ENCODE measurements around the gene CNOT9. TPM values are rescaled to one million over a fixed set of nuclear protein-coding genes. Genes with fewer than 3 reads are reported as not detected.

CNOT9 gene
- total RNA-seq, 1 donor from 2014 or later: 46.4 TPM

- no peaks in the 10 kb centered on the region for H3K27me3 ChIP-seq
- H3K9me3 ChIP-seq: no peaks in the 10 kb centered on the region
- DNase-seq (ENCODE audit: extremely low spot score in 2 of 2): no peak
- no peak for TF ChIP-seq POLR2A (IDR thresholded peaks at IDR 0.05)
- no peak for TF ChIP-seq POLR2AphosphoS5 (IDR thresholded peaks at IDR 0.05; ENCODE audit: insufficient read depth in 1 of 2, low read depth in 1 of 2)
- TF ChIP-seq, protein P1, sequence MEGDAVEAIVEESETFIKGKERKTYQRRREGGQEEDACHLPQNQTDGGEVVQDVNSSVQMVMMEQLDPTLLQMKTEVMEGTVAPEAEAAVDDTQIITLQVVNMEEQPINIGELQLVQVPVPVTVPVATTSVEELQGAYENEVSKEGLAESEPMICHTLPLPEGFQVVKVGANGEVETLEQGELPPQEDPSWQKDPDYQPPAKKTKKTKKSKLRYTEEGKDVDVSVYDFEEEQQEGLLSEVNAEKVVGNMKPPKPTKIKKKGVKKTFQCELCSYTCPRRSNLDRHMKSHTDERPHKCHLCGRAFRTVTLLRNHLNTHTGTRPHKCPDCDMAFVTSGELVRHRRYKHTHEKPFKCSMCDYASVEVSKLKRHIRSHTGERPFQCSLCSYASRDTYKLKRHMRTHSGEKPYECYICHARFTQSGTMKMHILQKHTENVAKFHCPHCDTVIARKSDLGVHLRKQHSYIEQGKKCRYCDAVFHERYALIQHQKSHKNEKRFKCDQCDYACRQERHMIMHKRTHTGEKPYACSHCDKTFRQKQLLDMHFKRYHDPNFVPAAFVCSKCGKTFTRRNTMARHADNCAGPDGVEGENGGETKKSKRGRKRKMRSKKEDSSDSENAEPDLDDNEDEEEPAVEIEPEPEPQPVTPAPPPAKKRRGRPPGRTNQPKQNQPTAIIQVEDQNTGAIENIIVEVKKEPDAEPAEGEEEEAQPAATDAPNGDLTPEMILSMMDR (IDR thresholded peaks at IDR 0.05): no peak
- H3K4me3 ChIP-seq: no peak overlapping the region
- peaks cover 0 to 21% of the 10 kb centered on the region in 2 donors for H3K36me3 ChIP-seq
- H3K27ac ChIP-seq: no peak overlapping the region
- intact Hi-C loops (cut with DNase I): no loop called here
- H3K4me1 ChIP-seq: peaks cover 16% of the 10 kb centered on the region
These were observed 9.0 kb downstream of the CNOT9 start for GRCh38 chr2:218577482-218578220.

DNA sequence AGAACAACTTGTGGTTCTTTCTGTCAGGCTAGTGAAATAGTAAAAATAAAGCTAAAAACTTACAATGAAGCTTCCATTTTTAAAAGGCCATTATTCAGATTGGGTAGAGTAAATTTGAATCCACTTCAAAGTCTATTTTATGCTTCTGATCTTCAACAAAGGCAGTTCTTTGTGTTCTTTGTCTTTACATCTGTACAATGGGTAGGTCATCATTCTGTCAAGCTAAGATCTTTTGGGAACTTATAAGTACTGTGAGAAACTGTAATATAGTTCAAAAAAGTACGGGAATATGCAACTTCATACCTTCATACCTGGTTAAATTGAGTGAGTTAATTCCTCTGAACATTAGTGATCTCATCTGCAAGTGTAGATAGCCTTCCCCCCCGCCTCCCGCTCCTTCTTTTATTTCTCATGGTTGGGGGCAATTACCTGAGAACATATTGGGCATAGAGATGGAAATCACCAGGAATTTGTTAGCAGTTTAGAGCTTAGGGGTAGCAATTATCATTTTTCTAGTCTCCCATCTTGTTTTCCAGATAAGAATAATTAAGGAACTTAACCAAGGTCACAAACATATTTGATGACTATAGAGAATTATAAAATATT lies 9.7 kb downstream of the CNOT9 start:
- Histone ChIP-seq H3K4me3 (no peak overlapping the region), H3K27me3 (no peaks in the 10 kb centered on the region), H3K4me1 (peaks cover 16% of the 10 kb centered on the region), H3K27ac (no peak overlapping the region), H3K9me3 (no peaks in the 10 kb centered on the region), H3K36me3 (peaks cover 0 to 24% of the 10 kb centered on the region in 2 donors)
- intact Hi-C loops (cut with DNase I): no loop called here
- TF ChIP-seq, protein P1 (IDR thresholded peaks at IDR 0.05): no peak
- TF ChIP-seq POLR2AphosphoS5 (IDR thresholded peaks at IDR 0.05; ENCODE audit: insufficient read depth in 1 of 2, low read depth in 1 of 2) (no peak), POLR2A (IDR thresholded peaks at IDR 0.05) (no peak)
- no peak for DNase-seq (ENCODE audit: extremely low spot score in 2 of 2)

- H3K27me3 ChIP-seq: no peaks in the 10 kb centered on the region
- no peak overlapping the region for H3K4me3 ChIP-seq
- H3K36me3 ChIP-seq: peaks cover 0 to 32% of the 10 kb centered on the region in 2 donors
- DNase-seq (ENCODE audit: extremely low spot score in 2 of 2): no peak
- H3K9me3 ChIP-seq: no peaks in the 10 kb centered on the region
- intact Hi-C loops (cut with DNase I): no loop called here
- H3K4me1 ChIP-seq: peaks cover 16% of the 10 kb centered on the region
- no peak overlapping the region for H3K27ac ChIP-seq
- no peak for TF ChIP-seq POLR2A (IDR thresholded peaks at IDR 0.05)
- TF ChIP-seq, protein P1 (IDR thresholded peaks at IDR 0.05): no peak
- no peak for TF ChIP-seq POLR2AphosphoS5 (IDR thresholded peaks at IDR 0.05; ENCODE audit: insufficient read depth in 1 of 2, low read depth in 1 of 2)
These were observed 13.4 kb downstream of the CNOT9 start for GRCh38 chr2:218582076-218582475.

DNA sequence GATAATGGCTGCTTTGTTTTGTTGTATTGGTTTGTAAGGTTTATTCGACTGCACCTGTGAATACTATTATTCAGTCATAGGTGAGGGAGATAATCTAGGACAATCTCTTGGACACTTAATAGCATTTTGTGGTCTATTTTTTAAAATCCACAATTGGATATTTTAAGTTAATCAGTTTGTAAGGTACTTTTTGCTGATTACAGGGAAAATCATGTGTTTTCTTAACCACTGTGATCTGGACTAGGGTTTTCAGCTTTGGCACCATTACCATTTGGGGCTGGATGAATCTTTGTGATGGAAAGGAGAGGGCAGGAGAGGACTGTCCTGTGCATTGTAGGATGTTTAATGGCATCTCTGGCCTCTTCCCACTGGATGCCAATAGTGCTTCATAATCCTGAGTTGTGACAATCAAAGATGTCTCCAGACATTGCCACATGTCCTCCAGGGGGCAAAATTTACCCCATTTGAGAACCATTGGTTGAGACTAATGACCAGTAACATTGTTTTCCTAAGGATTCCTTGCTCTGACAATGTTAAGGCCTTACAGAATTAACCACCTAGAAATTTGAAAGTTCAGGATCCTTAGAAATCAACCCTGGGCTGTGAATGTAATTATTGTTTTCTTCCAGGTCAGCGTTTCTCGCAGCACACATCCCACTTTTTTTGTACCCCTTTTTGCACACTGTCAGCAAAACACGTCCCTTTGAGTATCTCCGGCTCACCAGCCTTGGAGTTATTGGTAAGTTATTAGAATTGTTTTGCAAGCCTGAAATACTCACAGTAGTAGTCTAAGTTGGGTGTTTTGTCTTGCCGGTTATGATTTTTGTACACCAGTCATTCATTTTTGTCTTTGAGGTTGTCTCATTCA lies 15.6 kb downstream of the CNOT9 start:
- Histone ChIP-seq H3K27ac (no peak overlapping the region), H3K4me1 (no peaks in the 10 kb centered on the region), H3K4me3 (no peak overlapping the region), H3K27me3 (no peaks in the 10 kb centered on the region), H3K9me3 (no peaks in the 10 kb centered on the region), H3K36me3 (peaks cover 0 to 44% of the 10 kb centered on the region in 2 donors)
- DNase-seq (ENCODE audit: extremely low spot score in 2 of 2): no peak
- TF ChIP-seq POLR2A (IDR thresholded peaks at IDR 0.05): no peak
- no peak for TF ChIP-seq POLR2AphosphoS5 (IDR thresholded peaks at IDR 0.05; ENCODE audit: insufficient read depth in 1 of 2, low read depth in 1 of 2)
- TF ChIP-seq, protein P1 (IDR thresholded peaks at IDR 0.05): no peak
- intact Hi-C loops (cut with DNase I): no loop called here
